Measurements from ENCODE around the gene APP.
"Not testable (repeated sequence)": the region's sequence is repeated elsewhere in the genome, so short reads cannot be mapped to it uniquely, and the experiment has no call there.

APP gene

DNA sequence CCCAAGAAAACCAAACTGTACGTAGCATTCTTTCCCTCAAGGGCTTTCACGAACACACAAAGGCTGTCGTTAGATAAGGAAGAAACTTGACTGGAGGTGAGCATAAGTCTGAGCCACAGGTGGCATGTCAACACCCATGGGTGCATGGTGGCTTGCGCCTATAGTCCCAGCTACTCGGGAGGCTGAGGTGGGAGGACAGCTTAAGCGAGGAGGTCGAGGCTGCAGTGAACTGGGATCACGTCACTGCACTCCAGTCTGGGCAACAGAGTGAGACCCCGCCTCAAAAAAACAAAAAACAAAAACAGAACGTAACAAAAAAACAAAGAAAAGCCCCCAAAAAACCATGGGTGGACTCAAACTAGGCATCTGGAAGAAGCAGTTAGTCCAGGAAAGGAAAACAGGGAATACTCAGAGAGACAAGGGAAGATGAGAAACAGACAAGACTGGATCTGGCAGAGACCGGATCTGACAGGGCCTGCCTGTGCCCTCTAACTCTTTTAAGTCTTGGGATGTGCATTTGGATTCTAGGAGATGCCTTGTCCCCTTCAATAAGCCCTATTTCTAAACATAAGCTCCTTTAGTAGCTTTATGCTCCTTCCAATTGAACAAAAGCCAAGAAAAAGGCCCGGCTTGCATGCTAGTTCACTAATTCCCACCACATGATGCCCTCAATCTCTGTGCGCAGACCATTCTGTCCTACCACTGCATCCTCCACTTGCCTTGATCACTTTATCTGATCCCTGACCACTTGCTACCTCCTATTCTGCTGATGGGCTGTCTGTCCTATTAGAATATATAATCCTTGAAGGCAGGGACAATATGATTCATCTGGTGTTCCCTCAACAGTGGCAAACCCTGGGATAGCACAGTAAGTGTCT lies 73.8 kb downstream of the APP start:
- DNase-seq: peak; percentile 52

DNA sequence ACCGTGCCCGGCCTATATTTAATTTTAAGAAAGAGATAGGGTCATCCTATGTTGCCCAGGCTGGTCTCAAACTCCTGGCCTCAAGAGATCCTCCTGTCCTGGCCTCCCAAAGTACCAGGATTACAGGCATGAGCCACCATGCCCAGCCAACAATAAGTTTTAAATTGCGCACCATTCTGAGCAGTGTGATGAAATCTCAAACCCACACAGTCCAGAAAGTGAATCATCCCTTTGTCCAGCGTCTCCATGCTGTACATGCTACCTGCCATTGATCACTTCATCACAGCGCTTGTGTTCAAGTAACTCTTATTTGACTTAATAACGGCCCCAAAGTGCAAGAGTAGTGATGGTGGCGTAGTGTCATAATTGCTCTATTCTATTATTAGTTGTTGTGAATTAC lies 75.4 kb downstream of the APP start:
- DNase-seq: no peak

DNA sequence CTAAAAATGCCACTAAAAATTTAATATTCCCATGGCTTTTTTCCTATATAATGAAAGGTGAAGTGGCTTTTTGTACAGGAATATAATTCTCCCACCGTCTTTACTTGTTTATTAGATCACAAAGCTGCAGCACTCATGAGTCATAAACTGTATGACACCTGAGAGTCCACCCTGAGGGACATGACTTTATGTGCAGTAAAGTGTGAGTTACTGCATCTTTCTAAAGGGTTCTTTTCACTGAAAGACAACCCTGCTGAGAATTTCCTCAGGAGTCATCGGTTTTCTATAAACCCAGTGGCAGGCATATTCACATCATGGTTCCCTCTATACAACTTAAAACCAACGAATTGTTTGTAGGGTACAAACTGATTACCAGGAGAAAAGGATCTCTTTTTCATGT lies 77.4 kb downstream of the APP start:
- DNase-seq: no peak

DNA sequence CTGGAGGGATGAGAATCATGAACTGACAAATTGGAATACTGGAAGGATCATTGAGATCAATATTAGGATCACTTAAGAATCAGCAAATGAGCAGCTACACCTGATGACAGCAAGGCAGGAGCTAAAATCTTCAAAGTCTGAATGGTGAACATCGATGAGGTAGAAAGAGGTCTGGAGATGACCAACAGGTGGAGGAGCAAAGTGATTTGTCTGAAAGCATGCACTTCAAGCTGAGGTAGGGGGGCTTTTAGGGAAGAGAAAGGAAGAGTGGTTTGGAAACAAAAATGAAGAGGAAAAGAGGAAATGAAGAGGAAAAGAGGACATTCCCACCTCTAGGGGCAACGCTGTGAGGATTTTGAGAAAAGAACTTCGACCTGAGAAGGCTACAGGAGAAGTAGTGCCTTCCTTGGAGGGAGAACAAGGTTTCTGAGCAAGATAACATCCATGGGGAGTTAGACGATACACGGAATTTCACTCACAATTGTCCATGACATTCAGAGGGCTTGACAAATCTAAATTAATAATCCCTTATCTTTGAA lies 79.0 kb downstream of the APP start:
- DNase-seq: no peak

DNA sequence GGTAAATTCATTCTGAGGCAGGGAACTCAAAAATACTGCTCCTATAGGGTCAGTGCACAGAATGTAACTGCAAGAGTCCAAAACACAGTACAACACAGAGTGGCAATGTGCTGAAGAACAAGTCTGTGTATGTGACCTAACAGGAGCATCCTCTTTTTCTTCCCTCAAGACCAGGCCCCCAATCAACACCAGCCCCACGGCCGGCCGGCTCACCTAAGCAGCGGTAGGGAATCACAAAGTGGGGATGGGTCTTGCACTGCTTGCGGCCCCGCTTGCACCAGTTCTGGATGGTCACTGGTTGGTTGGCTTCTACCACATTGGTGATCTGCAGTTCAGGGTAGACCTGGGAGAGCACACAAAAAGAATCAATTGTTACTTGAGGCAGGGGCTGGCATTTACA lies 80.8 kb downstream of the APP start:
- DNase-seq: no peak

DNA sequence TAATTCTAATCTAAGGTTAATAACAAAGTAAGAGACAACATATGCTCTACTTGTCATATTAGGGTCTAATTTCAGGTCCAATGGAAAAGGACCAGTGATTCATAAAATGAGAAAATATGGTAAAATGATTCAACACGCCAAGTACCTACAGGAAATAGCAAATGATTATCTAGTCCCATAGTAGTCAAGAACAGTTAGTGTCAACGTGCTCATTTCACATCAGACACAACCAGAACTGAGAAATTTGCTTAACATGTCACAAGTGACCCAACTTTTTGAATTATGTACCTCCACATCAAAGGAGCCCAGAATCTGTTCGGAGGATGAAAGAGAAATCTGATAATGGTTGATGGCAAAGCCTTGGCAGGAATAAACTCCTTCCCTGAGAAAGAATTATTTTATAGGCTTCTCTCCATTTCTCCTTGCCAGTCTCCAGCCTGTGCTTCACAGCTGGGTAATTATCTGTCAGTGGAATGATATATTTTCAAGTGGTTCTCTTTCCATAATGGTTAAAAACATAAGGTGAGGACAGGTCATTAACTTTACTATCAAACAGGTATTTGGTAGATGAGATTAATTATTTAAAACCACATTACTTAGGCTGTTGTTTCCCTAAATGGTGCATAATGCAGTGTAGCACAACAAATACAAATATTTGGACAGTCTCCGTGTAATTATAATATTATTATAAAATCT lies 83.2 kb downstream of the APP start:
- no peak for DNase-seq

DNA sequence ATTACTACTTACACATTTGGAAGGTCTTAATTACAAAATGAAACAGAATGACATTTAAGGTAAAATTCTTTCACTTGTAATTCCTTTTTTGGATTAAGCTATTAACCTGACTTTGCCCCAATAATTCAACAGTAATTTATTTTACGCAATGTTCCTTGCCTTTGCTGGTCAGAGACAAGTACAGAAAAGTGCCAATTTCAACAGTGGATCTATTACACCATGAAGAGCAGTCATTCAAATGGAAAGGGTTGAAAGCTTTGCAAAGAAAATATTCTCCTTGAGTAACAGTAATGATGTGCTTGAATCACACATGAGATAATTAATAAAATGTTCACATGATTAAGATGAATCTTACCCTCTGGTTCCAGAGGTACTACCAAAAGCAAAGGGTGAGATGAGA lies 84.7 kb downstream of the APP start:
- no peak for DNase-seq

DNA sequence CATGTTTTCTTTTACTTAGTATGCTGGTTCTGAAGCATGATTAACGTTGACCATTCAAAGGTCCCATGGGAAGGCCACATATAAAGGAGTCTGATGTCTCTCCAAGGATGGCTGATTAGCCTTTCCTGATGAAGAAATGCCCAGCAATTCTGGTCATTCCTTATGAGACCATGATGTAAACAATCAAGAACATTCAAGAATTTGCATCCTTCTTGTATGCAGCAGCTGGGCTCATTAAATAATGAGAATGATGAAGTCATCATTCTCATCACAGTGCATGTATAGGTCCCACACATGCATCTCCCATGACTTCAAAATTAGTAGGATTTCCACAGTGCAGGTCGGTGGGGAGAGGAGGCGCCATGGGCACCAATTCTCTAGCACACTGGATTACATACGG lies 85.4 kb downstream of the APP start:
- DNase-seq: no peak

DNA sequence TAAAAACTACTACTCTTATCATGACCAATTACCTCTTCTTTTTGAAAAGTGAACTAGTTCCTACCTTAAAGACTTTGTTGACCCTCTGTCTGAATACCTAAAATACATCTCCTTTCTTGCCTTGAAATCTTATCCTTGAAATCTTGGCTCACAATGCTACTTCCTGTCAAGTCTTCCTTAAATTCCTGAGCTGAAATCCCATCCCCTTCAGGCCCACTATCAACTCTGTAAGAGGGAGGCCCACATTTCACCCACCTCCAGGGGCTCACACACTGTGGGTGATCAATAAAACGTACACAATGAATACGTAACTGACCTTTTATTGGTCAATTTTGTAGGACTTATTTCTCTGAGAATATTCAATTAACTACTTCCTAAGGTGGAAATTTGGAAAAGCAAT lies 88.0 kb downstream of the APP start:
- no peak for DNase-seq

DNA sequence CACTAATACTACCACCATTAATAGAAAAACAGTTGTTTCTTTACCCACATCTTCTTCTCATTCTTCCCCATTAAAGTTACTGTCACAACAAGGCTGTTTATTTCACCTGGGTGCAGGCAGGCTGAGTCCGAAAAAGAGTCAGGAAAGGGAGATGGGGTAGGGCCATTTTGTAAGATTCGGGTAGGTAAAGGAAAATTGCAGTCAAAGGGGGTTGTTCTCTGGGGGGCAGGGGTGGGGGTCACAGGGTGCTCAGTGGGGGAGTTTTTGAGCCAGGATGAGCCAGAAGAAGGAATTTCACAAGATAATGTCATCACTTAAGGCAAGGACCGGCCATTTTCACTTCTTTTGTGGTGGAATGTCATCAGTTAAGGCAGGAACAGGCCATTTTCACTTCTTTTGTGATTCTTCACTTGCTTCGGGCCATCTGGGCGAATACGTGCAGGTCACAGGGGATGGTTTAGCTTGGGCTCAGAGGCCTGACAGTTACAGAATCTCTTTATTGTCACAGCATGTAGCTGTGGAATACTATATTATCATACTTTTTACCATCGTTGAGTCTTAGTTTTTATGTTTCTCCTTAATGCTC lies 89.3 kb downstream of the APP start:
- not testable (repeated sequence) for DNase-seq

DNA sequence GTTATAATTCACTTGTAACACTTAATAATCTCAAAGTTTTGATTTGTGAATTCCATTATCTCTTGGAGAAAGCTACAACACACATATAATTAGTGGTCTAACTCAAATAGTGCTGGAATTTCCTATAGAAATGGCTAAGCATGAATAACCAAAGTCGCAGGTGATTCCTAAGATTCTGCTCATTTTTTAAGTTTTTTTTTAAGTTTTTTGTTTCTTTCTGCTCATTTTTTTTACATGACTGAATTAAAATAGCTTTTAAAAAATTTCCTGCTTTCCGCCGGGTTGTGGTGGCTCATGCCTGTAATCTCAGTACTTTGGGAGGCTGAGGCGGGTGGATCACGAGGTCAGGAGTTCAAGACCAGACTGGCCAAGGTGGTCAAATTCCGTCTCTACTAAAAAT lies 90.4 kb downstream of the APP start:
- DNase-seq: no peak

DNA sequence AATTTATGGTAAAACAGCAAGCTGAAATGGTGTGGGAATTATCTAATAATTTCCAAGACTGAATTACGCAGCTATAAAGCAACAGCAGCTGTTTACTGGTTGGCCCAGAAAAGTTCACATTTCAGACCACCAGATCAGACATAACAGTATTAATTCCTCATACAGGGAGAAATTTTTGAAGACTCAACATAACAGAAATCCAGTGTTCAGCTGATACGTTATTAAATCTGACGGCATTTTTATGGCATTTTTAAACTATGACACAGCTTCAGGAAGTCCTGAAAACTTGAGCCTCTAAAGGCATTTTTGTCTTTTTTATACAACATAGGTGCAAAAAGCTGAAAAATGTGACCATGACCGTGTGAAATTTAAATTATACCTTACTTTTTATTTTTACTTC lies 91.2 kb downstream of the APP start:
- DNase-seq: no peak

DNA sequence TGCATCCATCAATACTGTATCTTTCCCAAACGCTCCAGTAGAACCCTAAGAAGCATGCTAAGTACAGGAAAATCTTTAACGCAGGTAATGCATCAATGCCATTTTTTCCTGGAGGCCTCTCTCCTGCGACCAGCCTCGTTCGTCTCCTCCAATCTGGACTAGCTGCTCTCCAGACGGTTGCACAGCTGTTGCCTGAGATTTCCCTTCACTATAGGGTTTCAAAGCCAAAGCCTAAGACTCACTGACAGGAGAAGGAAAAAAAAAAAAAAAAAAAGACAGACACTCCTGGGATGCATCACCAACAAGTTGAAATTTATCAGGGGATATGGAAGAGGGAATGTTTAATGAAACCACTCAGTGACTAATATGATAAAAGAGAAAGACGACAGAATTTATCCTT lies 93.0 kb downstream of the APP start:
- peak; percentile 95 for DNase-seq

DNA sequence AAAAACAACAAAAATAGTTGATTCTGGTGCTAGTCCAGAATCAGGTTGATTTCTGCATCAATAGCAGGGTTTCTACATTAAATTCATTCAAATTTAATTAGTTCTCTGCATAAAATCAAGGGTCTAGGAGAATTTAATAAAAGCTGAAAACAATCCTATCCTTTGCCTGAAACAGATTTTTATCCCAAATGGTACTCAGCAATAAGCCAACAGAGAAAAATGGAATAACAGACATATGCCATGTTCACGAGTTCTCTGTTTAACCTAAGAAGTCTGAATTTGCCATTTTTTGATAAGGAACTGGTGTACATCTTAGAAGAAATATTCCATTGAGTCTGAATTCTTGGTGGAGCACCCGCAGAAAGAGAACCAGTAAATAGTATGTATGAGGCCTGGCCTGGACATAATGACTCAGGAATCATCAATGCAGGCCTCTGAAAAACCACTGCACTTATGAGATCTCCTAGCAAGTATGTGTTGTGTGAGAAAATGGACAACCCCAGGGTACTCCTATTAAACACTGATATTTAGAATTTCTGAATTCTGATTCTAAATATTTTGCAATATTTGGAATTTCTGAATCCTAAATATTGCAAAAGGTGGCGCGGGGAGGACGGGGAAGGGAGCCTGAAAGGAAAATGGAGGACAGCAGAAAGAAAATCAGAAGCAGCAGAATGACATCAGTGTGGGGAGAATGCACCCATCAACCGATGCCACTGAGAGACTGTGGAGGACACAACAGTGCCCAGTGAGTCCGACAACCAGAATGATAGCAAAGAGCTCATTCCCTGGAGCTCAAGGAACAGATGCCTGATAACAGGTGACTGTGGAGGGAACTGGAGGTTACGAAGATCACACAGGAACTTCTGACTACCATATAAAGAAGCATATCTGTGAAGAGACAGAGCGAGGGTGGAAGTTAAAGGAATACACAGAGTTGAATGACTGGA lies 97.6 kb downstream of the APP start:
- DNase-seq: no peak

DNA sequence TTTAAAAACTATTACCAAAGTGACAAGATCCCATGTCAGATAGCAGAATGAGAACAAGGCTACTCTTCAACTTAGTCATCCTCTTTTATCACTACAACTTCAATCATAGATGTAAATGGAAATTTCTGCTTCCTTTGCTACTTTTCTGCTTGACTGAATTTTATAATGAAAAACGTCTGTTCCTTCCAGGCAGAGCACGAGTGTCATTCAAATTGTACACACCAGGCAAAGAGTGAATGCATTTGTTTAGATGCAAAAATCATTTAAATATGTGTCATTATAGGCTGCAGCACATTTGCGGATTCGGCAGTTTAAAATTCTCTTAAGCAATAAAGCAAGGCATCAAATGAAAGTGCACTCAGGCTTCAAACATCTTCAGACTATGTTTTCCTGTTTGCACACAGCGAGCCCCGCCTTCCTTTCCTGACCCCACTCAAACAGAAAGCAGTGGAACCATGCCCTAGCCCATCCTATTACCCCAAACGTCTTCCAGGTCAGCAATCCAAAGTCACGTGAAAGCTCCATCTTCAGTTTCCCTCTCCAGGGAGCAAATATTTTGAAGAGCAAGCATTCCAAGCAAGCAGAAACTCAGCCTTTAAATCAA lies 99.6 kb downstream of the APP start:
- no peak for DNase-seq

DNA sequence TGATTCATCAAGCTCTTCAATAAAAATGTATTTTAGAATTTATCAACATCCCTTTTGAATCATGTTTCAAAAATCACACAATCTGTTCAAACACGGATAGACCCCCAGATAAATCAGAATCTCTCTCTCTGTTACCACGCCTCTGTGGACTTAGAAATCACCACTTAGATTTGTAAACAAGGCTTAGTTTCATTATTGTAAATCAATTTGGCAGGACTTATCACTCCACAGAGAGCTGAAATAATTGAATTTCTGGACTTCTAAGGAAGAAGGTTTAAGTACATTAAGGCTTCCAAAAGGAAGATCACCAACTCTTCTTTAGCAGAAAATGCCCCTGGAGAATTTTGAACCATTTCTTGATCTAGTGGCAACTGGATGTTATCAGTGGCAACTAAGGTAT lies 100.4 kb downstream of the APP start:
- peak; percentile 32 for DNase-seq

DNA sequence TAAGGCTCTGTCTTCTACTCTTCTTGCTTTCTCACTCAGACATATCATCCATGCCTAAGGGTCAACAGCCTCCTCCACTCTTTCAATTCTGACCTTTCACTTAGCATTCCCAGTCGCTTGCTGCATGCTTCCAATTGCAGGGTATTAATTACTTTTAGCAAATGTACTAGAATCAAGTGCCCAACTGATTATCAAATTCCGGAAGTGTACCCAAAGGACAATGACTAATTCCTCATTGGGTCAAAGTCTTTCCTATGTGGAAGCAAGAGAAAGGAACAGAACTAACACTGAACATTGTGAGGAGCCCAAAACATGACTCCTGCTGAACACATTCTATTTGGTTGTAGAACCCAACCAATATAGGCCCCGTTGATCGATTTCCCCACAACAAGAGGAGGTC lies 101.8 kb downstream of the APP start:
- DNase-seq: no peak

DNA sequence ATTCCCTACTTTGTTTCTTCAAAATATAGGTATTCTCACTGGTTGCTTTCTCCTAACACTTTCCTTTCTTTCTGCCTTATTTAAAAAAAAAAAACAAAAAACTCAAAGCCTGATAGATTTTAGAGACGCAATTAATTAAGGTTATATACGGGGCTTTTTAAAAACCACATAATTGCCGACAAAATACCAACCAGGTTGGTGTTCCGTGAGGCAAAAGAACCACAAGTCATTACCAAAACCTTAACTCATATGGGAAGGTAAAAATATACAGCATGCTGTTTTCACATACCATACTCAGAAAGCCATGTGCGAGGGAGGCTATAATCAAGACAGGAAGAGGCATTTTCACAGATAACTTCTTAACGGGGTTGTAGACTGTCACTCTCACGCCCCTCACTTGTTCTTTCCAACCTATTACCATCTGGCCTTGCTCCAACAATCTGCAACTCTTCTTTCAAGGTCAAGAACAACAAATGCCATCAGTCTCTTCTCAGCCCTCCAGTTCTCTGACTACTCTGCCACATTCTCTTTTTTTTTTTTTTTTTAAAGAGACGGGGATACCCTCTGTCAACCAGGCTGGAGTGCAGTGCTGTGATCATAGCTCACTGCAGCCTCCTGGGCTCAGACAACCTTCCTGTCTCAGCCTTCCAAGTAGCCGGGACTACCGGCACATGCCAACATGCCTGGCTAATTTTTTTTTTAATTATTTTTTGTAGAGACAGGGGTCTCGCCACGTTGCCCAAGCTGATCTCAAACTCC lies 102.6 kb downstream of the APP start:
- DNase-seq: peak; percentile 13

DNA sequence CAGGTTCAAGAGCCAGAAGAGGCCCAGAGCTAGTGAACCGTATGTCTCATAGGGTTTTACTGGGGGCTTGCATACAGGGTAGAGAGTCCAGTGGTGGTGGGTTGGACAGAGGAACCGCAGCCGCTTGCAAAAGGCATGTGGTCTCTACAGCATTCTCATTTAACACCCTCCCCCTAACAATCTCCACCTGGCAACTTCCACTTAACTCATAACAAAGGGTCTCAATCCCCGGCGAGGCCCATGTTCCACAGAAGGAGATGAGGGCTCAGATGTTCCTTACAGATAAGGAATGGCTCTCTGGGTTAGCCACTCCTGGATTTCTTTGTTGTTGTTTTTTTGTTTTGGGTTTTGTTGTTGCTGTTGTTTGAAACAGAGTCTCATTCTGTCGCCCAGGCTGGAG lies 106.1 kb downstream of the APP start:
- no peak for DNase-seq

DNA sequence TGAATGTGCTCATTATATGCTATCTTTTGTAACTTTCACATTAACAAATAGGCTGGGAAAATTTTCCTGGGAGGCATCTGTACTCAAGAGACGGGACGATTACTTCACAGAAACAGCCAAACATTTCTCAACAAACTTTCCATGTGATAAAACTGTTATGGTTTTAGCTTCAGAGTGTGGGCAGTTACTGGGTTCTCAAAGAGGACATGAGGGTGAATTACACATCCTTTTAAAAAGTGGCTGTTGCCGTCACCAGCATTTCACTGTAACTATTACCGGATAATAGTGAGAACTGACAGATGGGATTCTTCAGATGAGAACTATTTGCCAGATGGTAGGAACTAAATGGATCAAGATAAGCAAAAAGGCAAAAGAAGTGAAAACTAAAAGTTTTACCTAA lies 109.1 kb downstream of the APP start:
- peak; percentile 78 for DNase-seq

DNA sequence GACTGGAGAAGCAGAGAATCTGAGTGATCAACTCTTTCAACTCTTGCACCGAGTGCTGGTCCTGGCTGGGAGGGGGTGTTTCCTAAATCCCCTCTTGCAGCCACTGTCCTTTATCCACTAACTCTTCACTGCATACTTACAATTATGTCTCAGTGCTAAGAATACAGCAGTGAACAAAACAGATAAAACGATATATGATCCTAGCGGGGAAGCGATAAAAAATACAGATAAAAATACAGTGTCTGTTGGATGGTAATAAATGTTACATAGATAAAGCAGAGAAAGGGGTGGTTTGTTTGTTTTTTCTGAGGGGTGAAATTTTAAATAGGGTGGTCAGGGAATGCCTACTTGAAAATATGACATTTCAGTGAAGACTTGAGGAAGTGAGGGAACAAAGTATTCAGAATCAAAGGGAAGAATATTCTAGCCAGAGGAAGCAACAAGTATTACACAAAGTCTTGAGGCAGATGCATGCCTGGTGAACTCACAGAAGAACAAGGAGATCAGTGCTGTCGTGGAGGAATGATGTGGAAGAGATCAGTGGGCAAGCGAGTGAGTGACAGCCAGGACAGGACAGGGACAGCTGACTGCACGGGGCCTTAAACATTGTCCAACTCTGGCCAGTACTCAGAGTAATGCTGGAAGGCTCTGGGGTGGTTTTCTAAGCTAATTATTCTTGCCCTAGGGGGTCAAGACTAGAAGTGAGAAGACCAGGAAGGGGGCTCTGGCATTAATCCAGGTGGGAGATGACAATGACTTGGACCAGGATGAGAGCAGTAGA lies 110.0 kb downstream of the APP start:
- DNase-seq: no peak

Data from NCI-H82 (cell line).